Fibroblast of lung (primary cell): ENCODE results near the gene LIPG.

Experiments
- EZH2 ChIP-seq: IDR thresholded peaks from 2 replicates; pipeline ENCODE4 v1.5.1; 2012; ENCODE audit warnings: low read length, control low read depth, mild to moderate bottlenecking; ENCODE audit errors: missing control alignments
- TF ChIP-seq, protein P1 (sequence below), 2 donors: IDR thresholded peaks in 1 of 2; conservative IDR thresholded peaks in 1 of 2; 1 replicate in 1 of 2; 2 replicates in 1 of 2; pipeline ENCODE4 v1.5.1; 2011 to 2012; ENCODE audit warnings: low read length in 2 of 2, control low read depth in 1 of 2, inconsistent platforms in 1 of 2, low read depth in 1 of 2, mild to moderate bottlenecking in 1 of 2

DNA sequence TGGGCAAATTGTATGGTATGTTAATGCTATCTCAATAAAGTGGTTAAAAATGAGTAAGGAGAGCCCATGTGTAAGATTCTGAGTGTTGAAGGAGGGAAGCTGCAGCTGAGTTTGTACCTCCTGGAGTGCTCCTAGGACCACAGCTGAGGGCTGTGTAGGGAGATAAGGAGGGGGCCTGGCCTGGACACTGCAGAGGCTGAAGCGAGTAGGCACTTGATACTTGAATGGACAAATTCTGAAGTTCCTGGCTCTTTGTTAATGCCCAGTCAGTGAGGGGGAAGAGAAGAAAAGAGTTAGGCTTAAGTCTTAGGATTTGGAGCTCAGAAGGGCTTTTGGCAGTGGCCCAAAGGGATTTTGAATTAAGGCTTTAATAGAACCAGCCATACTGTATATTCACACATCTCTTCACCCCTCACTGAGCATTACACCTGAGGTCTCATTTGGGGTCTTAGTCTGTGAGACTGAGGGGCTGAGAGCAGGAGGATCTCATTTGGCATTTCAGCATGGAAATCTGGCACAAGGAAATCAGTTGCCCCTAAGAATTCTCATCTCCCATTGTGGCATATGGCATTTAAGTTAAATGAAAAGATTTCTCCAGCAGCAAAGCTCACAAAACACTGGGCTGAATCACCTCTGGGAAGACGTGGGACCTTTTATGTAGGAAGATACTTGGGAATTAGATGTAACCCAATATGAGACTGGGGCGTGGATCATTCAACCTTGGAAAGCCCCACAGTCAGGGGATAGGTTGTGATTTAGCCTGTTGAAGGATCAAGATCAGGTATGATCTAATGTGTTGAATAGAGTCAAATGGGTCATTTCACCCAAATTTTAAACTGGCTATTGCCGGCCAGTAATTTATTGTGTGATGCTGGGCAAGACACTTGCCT, 46.8 kb downstream of the LIPG start:
- TF ChIP-seq, protein P1, sequence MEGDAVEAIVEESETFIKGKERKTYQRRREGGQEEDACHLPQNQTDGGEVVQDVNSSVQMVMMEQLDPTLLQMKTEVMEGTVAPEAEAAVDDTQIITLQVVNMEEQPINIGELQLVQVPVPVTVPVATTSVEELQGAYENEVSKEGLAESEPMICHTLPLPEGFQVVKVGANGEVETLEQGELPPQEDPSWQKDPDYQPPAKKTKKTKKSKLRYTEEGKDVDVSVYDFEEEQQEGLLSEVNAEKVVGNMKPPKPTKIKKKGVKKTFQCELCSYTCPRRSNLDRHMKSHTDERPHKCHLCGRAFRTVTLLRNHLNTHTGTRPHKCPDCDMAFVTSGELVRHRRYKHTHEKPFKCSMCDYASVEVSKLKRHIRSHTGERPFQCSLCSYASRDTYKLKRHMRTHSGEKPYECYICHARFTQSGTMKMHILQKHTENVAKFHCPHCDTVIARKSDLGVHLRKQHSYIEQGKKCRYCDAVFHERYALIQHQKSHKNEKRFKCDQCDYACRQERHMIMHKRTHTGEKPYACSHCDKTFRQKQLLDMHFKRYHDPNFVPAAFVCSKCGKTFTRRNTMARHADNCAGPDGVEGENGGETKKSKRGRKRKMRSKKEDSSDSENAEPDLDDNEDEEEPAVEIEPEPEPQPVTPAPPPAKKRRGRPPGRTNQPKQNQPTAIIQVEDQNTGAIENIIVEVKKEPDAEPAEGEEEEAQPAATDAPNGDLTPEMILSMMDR (conservative IDR thresholded peaks at IDR 0.05 in 1 of 2, IDR thresholded peaks at IDR 0.05 in 1 of 2; ENCODE audit: low read depth in 1 of 2, low read length in 2 of 2): no peak
- TF ChIP-seq EZH2: no peak
